ENCODE measurements around the gene MTPN.
A peak's percentile ranks its signal among the peaks of the same experiment; 100 is the strongest.

MTPN gene

GRCh38 chr7:135990258-135990657, 13.1 kb upstream of the MTPN start:
- no peak overlapping the region for H3K4me3 ChIP-seq (ENCODE audit: low read length)
- DNase-seq (ENCODE audit: low read depth), result no peak
- no peak for TF ChIP-seq CTCF (conservative IDR thresholded peaks at IDR 0.05; ENCODE audit: low read length)

- TF ChIP-seq CTCF (conservative IDR thresholded peaks at IDR 0.05; ENCODE audit: low read length), result no peak
- DNase-seq (ENCODE audit: low read depth), result no peak
- no peak overlapping the region for H3K4me3 ChIP-seq (ENCODE audit: low read length)
Observed at GRCh38 chr7:135981958-135982646, 4.9 kb upstream of the MTPN start.

GRCh38 chr7:135980665-135981180, 3.6 kb upstream of the MTPN start:
- peak; percentile 74 for DNase-seq (ENCODE audit: low read depth)

GRCh38 chr7:135980012-135980551, 2.9 kb upstream of the MTPN start:
- no peak for DNase-seq (ENCODE audit: low read depth)
- no peak for TF ChIP-seq CTCF (conservative IDR thresholded peaks at IDR 0.05; ENCODE audit: low read length)
- peak overlapping the region; percentile 33 for H3K4me3 ChIP-seq (ENCODE audit: low read length)

More at GRCh38 chr7:135980665-135981180, 3.6 kb upstream of the MTPN start:
- TF ChIP-seq CTCF (conservative IDR thresholded peaks at IDR 0.05; ENCODE audit: low read length), result no peak
- peak overlapping the region; percentile 33 for H3K4me3 ChIP-seq (ENCODE audit: low read length)

- no peak overlapping the region for H3K4me3 ChIP-seq (ENCODE audit: low read length)
- no peak for TF ChIP-seq CTCF (conservative IDR thresholded peaks at IDR 0.05; ENCODE audit: low read length)
- DNase-seq (ENCODE audit: low read depth), result no peak
Observed at GRCh38 chr7:135979471-135980011, 2.4 kb upstream of the MTPN start.

- no peak for TF ChIP-seq CTCF (conservative IDR thresholded peaks at IDR 0.05; ENCODE audit: low read length)
- H3K4me3 ChIP-seq (ENCODE audit: low read length), result no peak overlapping the region
- DNase-seq (ENCODE audit: low read depth), result no peak
Observed at GRCh38 chr7:135978624-135979023, 1.5 kb upstream of the MTPN start.

- no peak for TF ChIP-seq CTCF (conservative IDR thresholded peaks at IDR 0.05; ENCODE audit: low read length)
- no peak for DNase-seq (ENCODE audit: low read depth)
- peak overlapping the region; percentile 90 for H3K4me3 ChIP-seq (ENCODE audit: low read length)
Observed at GRCh38 chr7:135977742-135978066, 545 bp upstream of the MTPN start.
